AG09309 (cell line): ENCODE data around the gene EIF4G2.

Experiments
- DNase-seq: peaks from one replicate; pipeline ENCODE4 v3.0.0-alpha.2; 2010; ENCODE audit warnings: low read depth
- H3K4me3 ChIP-seq: 2 replicates; pipeline ENCODE4 v1.5.1; 2011; ENCODE audit warnings: mild to moderate bottlenecking, low read depth, low read length, moderate library complexity; ENCODE audit not compliant: control insufficient read depth
- CTCF ChIP-seq: IDR thresholded peaks from 2 replicates; pipeline ENCODE4 v1.5.1; 2011; ENCODE audit warnings: mild to moderate bottlenecking, low read depth, low read length, inconsistent platforms; ENCODE audit not compliant: insufficient read depth, control insufficient read depth; ENCODE audit errors: missing control alignments

Gene EIF4G2

GRCh38 chr11:10808553-10809372 is at the start of gene EIF4G2:
TSS of gene EIF4G2 (minus strand) at chr11:10808926.
- no peak for TF ChIP-seq CTCF
- H3K4me3 ChIP-seq: peak within 1 kb of the TSS; percentile 75
- DNase-seq: peak; percentile 96

GRCh38 chr11:10857709-10858438 is 49.1 kb upstream of the EIF4G2 start, which contains the start of gene ZBED5:
TSS of gene ZBED5 (minus strand) at chr11:10858053. CDS start at chr11:10854945, 3,108 bp downstream.
- peak; percentile 88 for DNase-seq
- peak within 1 kb of the TSS; percentile 90 for H3K4me3 ChIP-seq
- peak; percentile 35 for TF ChIP-seq CTCF

GRCh38 chr11:10857459-10857708 is 48.7 kb upstream of the EIF4G2 start:
- no peak for TF ChIP-seq CTCF
- H3K4me3 ChIP-seq: peak overlapping the region; percentile 90
- no peak for DNase-seq

GRCh38 chr11:10856689-10857458 is 48.1 kb upstream of the EIF4G2 start:
- no peak for TF ChIP-seq CTCF
- peak overlapping the region; percentile 90 for H3K4me3 ChIP-seq
- DNase-seq: no peak

- no peak for DNase-seq
- no peak overlapping the region for H3K4me3 ChIP-seq
- no peak for TF ChIP-seq CTCF
Measured at GRCh38 chr11:10855295-10855694, 46.6 kb upstream of the EIF4G2 start.
